ENCODE data around the gene REXO1. TPM values are rescaled to one million over a fixed set of nuclear protein-coding genes. Genes with fewer than 3 reads are reported as not detected.

The REXO1 gene
- total and polyA plus RNA-seq, 2 of the 13 experiments (the other 11 are each of a cell fraction or from before 2014, with no cell fraction given): 5.0 to 11.2 TPM

- FAIRE-seq (no peak), ATAC-seq (no peak), DNase-seq (ENCODE audit: low spot score) (no peak)
- Histone ChIP-seq H4K20me1 (ENCODE audit: insufficient read depth, low read length) (peaks cover 33% of the 10 kb centered on the region; the same call in 1 of the 2 replicates), H3K79me2 (ENCODE audit: insufficient read depth, low read length) (peaks cover 70% of the 10 kb centered on the region), H3K4me3 (replicated peaks in 1 of 3; ENCODE audit: insufficient read depth in 1 of 3, low read depth in 2 of 3, low read length in 3 of 3) (no peak overlapping the region), H3K27ac (ENCODE audit: extremely low read length, insufficient read depth, low read length) (no peak overlapping the region), H3K36me3 (replicated peaks in 1 of 2; ENCODE audit: control insufficient read depth in 1 of 2, insufficient read depth in 2 of 2, low read length in 2 of 2) (peaks cover 2 to 19% of the 10 kb centered on the region in 2 experiments; a peak in 2 of 5 replicates), H3K4me1 (ENCODE audit: insufficient read depth, low read length) (peaks cover 54% of the 10 kb centered on the region), H2AFZ (ENCODE audit: low read length) (no peak overlapping the region), H3K9me3 (ENCODE audit: low read length) (no peaks in the 10 kb centered on the region), H3K4me2 (ENCODE audit: low read depth, low read length) (no peak overlapping the region), H3K27me3 (ENCODE audit: control insufficient read depth in 1 of 2, insufficient read depth in 2 of 2, low read length in 2 of 2) (no peaks in the 10 kb centered on the region; a peak in 1 of 5 replicates), H3K9ac (ENCODE audit: insufficient read depth, low read depth, low read length) (no peak overlapping the region)
- CTCF ChIA-PET (ENCODE audit: low intra/inter-chr PET ratio, low total read pairs): no interaction called here
- BruUV-seq (replicated peaks): no TSS peak
- POLR2A ChIA-PET: no interaction called here
- in situ Hi-C loops (cut with HindIII; ENCODE audit: extremely low pct_ligation_motif_present, low pct_unique_long_range_greater_than_20kb) (no loop called here), intact Hi-C loops (cut with micrococcal nuclease; ENCODE audit: unreplicated experiment) (no loop called here)
- TF ChIP-seq RBFOX2 (IDR thresholded peaks at IDR 0.05; ENCODE audit: low read depth, low read length): peak; percentile 29; the same call in 1 of the 2 replicates
- no peak for TF ChIP-seq ZNF704 (CRISPR knock-in tag; IDR thresholded peaks at IDR 0.05; ENCODE audit: borderline replicate concordance)
- WGBS (ENCODE audit: low lambda C conversion rate): 95% methylated on average over 12 of the region's 19 CpGs
Observed at GRCh38 chr19:1844513-1845124, 3.7 kb downstream of the REXO1 start.

GRCh38 chr19:1843646-1844394 is 4.5 kb downstream of the REXO1 start:
- intact Hi-C loops (cut with micrococcal nuclease; ENCODE audit: unreplicated experiment): no loop called here
- peaks cover 35% of the 10 kb centered on the region; the same call in 1 of the 2 replicates for H4K20me1 ChIP-seq (ENCODE audit: insufficient read depth, low read length)
- CTCF ChIA-PET (ENCODE audit: low intra/inter-chr PET ratio, low total read pairs): no interaction called here
- 87% methylated on average over 9 of the region's 25 CpGs for WGBS (ENCODE audit: low lambda C conversion rate)
- H3K9me3 ChIP-seq (ENCODE audit: low read length): no peaks in the 10 kb centered on the region
- peaks cover 2 to 19% of the 10 kb centered on the region in 2 experiments; a peak in 2 of 5 replicates for H3K36me3 ChIP-seq (replicated peaks in 1 of 2; ENCODE audit: control insufficient read depth in 1 of 2, insufficient read depth in 2 of 2, low read length in 2 of 2)
- H3K4me1 ChIP-seq (ENCODE audit: insufficient read depth, low read length): peaks cover 58% of the 10 kb centered on the region
- no TSS peak for BruUV-seq (replicated peaks)
- no peak overlapping the region for H3K4me3 ChIP-seq (replicated peaks in 1 of 3; ENCODE audit: insufficient read depth in 1 of 3, low read depth in 2 of 3, low read length in 3 of 3)
- ATAC-seq: no peak
- no peak overlapping the region for H3K9ac ChIP-seq (ENCODE audit: insufficient read depth, low read depth, low read length)
- no peak overlapping the region for H3K27ac ChIP-seq (ENCODE audit: extremely low read length, insufficient read depth, low read length)
- POLR2A ChIA-PET: no interaction called here
- H3K27me3 ChIP-seq (ENCODE audit: control insufficient read depth in 1 of 2, insufficient read depth in 2 of 2, low read length in 2 of 2): no peaks in the 10 kb centered on the region; a peak in 1 of 5 replicates
- no peak for FAIRE-seq
- no peak overlapping the region for H3K4me2 ChIP-seq (ENCODE audit: low read depth, low read length)
- DNase-seq (ENCODE audit: low spot score): no peak
- no peak overlapping the region for H2AFZ ChIP-seq (ENCODE audit: low read length)
- peaks cover 76% of the 10 kb centered on the region for H3K79me2 ChIP-seq (ENCODE audit: insufficient read depth, low read length)
- in situ Hi-C loops (cut with HindIII; ENCODE audit: extremely low pct_ligation_motif_present, low pct_unique_long_range_greater_than_20kb): no loop called here
- TF ChIP-seq NKX3-1 (CRISPR knock-in tag; IDR thresholded peaks at IDR 0.05): no peak
- TF ChIP-seq KAT7 (CRISPR knock-in tag; IDR thresholded peaks at IDR 0.05; ENCODE audit: borderline replicate concordance): no peak
- peak; percentile 91 for TF ChIP-seq ZBTB33 (CRISPR knock-in tag; IDR thresholded peaks at IDR 0.05)
- TF ChIP-seq ZNF503 (CRISPR knock-in tag; IDR thresholded peaks at IDR 0.05): no peak
- TF ChIP-seq AGO2 (optimal IDR thresholded peaks at IDR 0.05; ENCODE audit: low read depth, low read length): peak; percentile 8
- TF ChIP-seq RBM22 (optimal IDR thresholded peaks at IDR 0.05; ENCODE audit: low read length): peak; percentile 39
- peak; percentile 32; the same call in 1 of the 2 replicates for TF ChIP-seq CTCF (CRISPR knock-in tag; IDR thresholded peaks at IDR 0.05)

All from HepG2 (cell line).